Prostate gland (tissue), 2 donors: ENCODE measurements around the gene ZFR.

Source experiments
- POLR2A ChIP-seq: fragments of 450-650 bp; IDR thresholded peaks from one replicate; pipeline ENCODE4 v1.6.1; 2016; ENCODE audit warnings: antibody characterized with exemption, mild to moderate bottlenecking
- POLR2AphosphoS5 ChIP-seq: sonication (generic); formaldehyde crosslinking; IDR thresholded peaks from one replicate; pipeline ENCODE4 v1.6.1; 2017; ENCODE audit warnings: antibody characterized with exemption
- TF ChIP-seq, protein P1 (sequence below), 4 experiments: fragments of 200-600 bp in 2 of 4; fragments of 450-650 bp in 2 of 4; sonication (generic) in 2 of 4; IDR thresholded peaks; 1 replicate in 3 of 4; 2 replicates in 1 of 4; pipeline ENCODE4 v1.5.1; 2016 to 2019; ENCODE audit warnings: antibody characterized with exemption in 4 of 4, mild to moderate bottlenecking in 2 of 4, moderate library complexity in 2 of 4

GRCh38 chr5:32454821-32455220, 10.3 kb upstream of the ZFR start:
- no peak for TF ChIP-seq POLR2A
- TF ChIP-seq, protein P1, sequence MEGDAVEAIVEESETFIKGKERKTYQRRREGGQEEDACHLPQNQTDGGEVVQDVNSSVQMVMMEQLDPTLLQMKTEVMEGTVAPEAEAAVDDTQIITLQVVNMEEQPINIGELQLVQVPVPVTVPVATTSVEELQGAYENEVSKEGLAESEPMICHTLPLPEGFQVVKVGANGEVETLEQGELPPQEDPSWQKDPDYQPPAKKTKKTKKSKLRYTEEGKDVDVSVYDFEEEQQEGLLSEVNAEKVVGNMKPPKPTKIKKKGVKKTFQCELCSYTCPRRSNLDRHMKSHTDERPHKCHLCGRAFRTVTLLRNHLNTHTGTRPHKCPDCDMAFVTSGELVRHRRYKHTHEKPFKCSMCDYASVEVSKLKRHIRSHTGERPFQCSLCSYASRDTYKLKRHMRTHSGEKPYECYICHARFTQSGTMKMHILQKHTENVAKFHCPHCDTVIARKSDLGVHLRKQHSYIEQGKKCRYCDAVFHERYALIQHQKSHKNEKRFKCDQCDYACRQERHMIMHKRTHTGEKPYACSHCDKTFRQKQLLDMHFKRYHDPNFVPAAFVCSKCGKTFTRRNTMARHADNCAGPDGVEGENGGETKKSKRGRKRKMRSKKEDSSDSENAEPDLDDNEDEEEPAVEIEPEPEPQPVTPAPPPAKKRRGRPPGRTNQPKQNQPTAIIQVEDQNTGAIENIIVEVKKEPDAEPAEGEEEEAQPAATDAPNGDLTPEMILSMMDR (IDR thresholded peaks at IDR 0.05), result no peak
- no peak for TF ChIP-seq POLR2AphosphoS5
